ENCODE data around the gene NUAK2. TPM values are rescaled to one million over a fixed set of nuclear protein-coding genes. Genes with fewer than 3 reads are reported as not detected.

NUAK2 gene
- total RNA-seq, 6 donors from 2014 or later = 8.5 to 14.7 (median 10.3) TPM

GRCh38 chr1:205356440-205357139 lies 35.0 kb upstream of the NUAK2 start, which contains the start of gene KLHDC8A:
Gene KLHDC8A, minus strand, starts transcription at chr1:205356922. Its CDS starts 13,318 bp downstream, at chr1:205343604.
- DNase-seq = peak in 1 of 2 donors; percentile 37
- Histone ChIP-seq H3K36me3 (no peaks in the 10 kb centered on the region), H3K9me3 (no peaks in the 10 kb centered on the region), H3K4me3 (no peak within 1 kb of the TSS), H3K27ac (no peak within 1 kb of the TSS), H3K4me1 (peaks cover 0 to 15% (median 0%) of the 10 kb centered on the region in 4 donors), H3K27me3 (no peaks in the 10 kb centered on the region)
- WGBS, 2 donors = 72 to 86% methylated on average over 18 to 20 of the region's 20 CpGs
- ATAC-seq (ENCODE audit: low FRiP score in 2 of 2) = no peak
- no peak for TF ChIP-seq POLR2AphosphoS5 (IDR thresholded peaks at IDR 0.05)
- no peak for TF ChIP-seq POLR2A (IDR thresholded peaks at IDR 0.05)
- TF ChIP-seq, protein P1, sequence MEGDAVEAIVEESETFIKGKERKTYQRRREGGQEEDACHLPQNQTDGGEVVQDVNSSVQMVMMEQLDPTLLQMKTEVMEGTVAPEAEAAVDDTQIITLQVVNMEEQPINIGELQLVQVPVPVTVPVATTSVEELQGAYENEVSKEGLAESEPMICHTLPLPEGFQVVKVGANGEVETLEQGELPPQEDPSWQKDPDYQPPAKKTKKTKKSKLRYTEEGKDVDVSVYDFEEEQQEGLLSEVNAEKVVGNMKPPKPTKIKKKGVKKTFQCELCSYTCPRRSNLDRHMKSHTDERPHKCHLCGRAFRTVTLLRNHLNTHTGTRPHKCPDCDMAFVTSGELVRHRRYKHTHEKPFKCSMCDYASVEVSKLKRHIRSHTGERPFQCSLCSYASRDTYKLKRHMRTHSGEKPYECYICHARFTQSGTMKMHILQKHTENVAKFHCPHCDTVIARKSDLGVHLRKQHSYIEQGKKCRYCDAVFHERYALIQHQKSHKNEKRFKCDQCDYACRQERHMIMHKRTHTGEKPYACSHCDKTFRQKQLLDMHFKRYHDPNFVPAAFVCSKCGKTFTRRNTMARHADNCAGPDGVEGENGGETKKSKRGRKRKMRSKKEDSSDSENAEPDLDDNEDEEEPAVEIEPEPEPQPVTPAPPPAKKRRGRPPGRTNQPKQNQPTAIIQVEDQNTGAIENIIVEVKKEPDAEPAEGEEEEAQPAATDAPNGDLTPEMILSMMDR (IDR thresholded peaks at IDR 0.05) = no peak
- TF ChIP-seq EP300 (IDR thresholded peaks at IDR 0.05) = no peak

DNA sequence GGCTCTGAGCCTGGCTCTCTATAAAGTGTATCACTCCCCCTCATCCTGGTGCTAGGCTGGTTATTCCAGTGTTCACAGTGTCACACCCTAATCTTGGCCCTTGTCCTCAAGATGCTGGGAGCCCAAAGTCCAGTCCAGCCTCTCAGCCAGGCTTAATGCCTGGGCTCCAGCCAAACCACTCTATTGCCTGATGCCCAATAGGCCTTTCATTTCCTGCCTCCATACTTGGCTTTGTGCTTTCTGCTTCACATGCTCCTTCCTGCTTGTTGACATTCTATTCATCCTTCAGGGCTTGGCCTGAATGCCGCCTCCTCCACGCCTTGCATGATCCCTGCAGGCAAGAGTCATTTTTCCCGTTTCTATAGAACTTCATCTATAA lies 33.5 kb upstream of the NUAK2 start:
- WGBS, 2 donors = 54 to 63% methylated on average over 3 of the region's 3 CpGs
- H3K9me3 ChIP-seq = no peaks in the 10 kb centered on the region
- peak in 1 of 2 donors; percentile 53 for TF ChIP-seq POLR2AphosphoS5 (IDR thresholded peaks at IDR 0.05)
- TF ChIP-seq, protein P1 (IDR thresholded peaks at IDR 0.05) = no peak
- H3K27ac ChIP-seq = no peak overlapping the region
- ATAC-seq (ENCODE audit: low FRiP score in 2 of 2) = peak; percentile 54 to 86
- no peaks in the 10 kb centered on the region for H3K36me3 ChIP-seq
- H3K4me3 ChIP-seq = no peak overlapping the region
- H3K4me1 ChIP-seq = peaks cover 0 to 15% (median 0%) of the 10 kb centered on the region in 4 donors
- DNase-seq = peak in 1 of 2 donors; percentile 90
- H3K27me3 ChIP-seq = no peaks in the 10 kb centered on the region

DNA sequence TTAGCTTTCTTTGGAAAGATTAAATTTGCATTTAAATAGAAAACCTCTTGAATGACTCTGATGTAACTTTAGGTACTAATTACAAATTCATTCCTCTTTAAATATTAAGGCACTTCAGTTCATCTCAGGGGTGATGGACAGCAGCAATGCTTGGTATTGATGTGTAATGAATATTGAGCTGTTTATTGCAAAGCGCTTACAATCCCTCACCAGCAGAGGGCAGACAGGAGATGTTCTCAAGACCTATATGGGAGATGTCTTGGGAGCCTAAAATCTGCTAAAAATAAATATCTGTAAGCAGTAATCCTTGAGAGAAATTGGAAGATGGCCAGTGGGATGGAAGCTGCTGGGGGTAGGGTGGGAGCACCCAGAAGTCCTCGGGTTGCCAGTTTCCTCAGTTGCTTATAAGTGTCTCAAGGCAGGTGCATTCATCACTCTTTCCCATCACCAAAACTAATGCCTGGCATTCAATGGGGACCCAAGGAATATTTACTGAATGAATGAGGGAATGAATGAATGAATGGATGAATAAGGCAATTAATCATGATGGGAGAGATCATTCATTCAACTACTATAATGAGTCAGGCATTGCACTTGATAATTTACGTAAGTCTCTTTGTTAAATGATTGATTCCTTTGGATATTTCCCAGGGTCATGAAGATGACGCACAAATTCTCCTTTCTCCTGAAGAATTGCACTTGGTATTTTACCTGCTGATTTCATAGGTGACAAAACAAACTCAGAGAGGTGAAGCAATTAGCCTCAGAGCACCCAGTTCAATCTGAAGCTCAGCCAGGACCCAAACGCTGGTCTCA lies 32.9 kb upstream of the NUAK2 start:
- WGBS, 2 donors = 35 to 42% methylated on average over 5 of the region's 5 CpGs
- H3K27ac ChIP-seq = no peak overlapping the region
- TF ChIP-seq, protein P1 (IDR thresholded peaks at IDR 0.05) = peak; percentile 65 to 78 (median 73)
- TF ChIP-seq POLR2AphosphoS5 (IDR thresholded peaks at IDR 0.05) (no peak), EP300 (IDR thresholded peaks at IDR 0.05) (no peak), POLR2A (IDR thresholded peaks at IDR 0.05) (no peak)
- no peak overlapping the region for H3K4me3 ChIP-seq
- peaks cover 0 to 15% (median 0%) of the 10 kb centered on the region in 4 donors for H3K4me1 ChIP-seq
- H3K36me3 ChIP-seq = no peaks in the 10 kb centered on the region
- H3K9me3 ChIP-seq = no peaks in the 10 kb centered on the region
- ATAC-seq (ENCODE audit: low FRiP score in 2 of 2) (peak; percentile 66 to 75), DNase-seq (peak in 1 of 2 donors; percentile 51)
- no peaks in the 10 kb centered on the region for H3K27me3 ChIP-seq

DNA sequence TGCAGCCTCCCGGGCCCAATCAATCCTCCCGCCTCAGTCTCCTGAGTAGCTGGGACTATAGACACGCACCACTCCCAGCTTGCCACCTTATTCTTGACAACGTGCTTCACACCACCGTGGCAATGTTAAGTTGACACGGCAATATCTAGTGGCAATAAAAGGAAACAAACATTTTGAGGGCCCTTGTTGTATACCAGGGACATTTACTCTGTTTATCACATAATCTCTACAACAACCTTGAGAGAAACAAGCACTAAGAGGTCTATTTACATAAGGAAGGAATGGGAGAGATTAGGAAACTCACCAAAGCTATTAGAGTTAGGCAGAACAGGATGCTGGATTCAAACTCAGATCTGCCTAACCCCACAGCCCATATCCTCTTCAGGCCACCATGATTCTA lies 32.1 kb upstream of the NUAK2 start:
- H3K4me1 ChIP-seq = peaks cover 0 to 15% (median 1%) of the 10 kb centered on the region in 4 donors
- TF ChIP-seq, protein P1 (IDR thresholded peaks at IDR 0.05) = no peak
- TF ChIP-seq EP300 (IDR thresholded peaks at IDR 0.05) = peak in 1 of 4 donors; percentile 7
- no peak overlapping the region for H3K27ac ChIP-seq
- no peaks in the 10 kb centered on the region for H3K36me3 ChIP-seq
- 70 to 83% methylated on average over 6 of the region's 6 CpGs for WGBS, 2 donors
- ATAC-seq (ENCODE audit: low FRiP score in 2 of 2) (peak; percentile 23 to 38), DNase-seq (no peak)
- no peak overlapping the region for H3K4me3 ChIP-seq
- no peaks in the 10 kb centered on the region for H3K9me3 ChIP-seq
- no peaks in the 10 kb centered on the region for H3K27me3 ChIP-seq

Data from upper lobe of left lung (tissue), 6 donors.